Colon (tissue), 2 donors: ENCODE measurements around the gene CREB3L2.
"Not testable (repeated sequence)": the region's sequence is repeated elsewhere in the genome, so short reads cannot be mapped to it uniquely, and the experiment has no call there.

Experiments used
- FAIRE-seq: peaks from 2 replicates; lab custom pipeline; 2012; peaks lifted over from hg19 to GRCh38; lab: Jason Lieb, UNC
- donor health status: control.
- donor health status: control.

The CREB3L2 gene

DNA sequence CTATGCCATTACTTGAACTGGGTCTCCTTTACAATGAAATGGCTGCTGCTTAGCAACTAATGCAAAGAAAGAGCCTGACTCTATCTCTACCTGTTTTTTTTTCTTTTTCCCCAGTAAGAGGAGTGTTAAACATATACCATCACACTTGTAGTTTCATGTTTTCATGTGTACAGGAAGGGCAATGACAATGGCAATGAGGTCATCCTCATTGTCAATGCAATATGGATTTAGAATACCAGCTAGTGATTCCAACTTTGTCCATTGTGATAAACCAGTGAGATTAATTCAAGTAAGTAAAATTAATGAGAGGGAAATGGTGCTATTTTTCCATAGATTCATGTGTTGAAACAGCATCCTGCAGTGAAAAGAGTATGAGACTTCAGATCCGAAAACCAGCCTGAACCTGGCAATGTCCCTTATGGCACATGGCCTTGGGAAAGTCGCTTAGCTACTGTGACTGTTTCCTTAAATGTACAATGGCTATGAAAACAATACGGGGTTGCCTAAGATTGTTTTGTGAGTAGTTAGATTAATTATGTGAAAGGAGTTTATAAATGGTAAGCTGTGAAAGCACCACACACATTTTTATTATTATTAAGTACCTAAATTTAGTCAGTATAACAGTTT is 166.3 kb downstream of the CREB3L2 start:
- no peak for FAIRE-seq

DNA sequence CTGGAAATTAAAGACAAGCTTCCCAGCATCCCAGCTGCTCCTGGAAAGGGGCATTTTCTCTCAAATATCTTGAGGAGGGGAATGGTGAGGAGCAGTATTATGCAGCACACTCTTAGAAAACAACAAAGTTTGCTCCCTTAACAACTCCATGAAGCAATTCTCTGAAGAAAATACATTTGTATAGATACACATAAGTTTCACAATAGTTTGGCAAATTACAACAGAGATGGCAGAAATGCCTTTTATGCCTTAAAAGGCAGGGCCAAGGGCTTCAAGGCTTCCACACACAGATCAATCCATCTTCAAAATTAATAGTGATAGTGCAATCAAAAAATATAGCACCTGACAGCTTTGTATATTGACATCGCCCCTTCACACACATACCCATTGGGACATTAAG is 167.3 kb downstream of the CREB3L2 start:
- FAIRE-seq: no peak

DNA sequence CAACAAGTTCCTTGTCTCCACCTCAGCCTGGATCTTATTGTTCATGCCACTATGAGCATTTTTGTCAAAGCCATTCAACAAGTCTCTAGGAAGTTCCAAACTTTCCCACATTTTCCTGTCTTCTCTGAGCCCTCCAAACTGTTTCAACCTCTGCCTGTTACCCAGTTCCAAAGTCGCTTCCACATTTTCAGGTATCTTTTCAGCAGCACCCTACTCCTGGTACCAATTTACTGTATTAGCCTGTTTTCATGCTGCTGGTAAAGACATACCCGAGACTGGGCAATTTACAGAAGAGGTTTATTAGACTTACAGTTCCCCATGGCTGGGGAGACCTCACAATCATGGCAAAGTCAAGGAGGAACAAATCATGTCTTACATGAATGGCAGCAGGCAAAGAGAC is 168.9 kb downstream of the CREB3L2 start:
- FAIRE-seq: not testable (repeated sequence)

DNA sequence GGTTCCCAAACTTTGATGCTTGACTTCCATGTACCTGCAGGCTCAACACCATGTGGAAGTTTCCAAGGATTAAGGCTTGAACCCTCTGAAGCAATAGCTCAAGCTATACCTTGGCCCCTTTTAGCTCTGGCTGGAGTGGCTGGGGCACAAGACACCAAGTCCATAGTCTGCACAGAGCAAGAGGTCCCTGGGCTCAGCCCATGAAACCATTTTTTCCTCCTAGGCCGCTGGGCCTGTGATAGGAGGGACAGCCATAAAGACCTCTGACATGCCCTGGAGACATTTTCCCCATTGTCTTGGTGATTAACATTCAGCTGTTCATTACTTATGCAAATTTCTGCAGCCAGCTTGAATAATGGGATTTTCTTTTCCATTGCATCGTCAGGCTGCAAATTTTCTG is 169.5 kb downstream of the CREB3L2 start:
- no peak for FAIRE-seq

DNA sequence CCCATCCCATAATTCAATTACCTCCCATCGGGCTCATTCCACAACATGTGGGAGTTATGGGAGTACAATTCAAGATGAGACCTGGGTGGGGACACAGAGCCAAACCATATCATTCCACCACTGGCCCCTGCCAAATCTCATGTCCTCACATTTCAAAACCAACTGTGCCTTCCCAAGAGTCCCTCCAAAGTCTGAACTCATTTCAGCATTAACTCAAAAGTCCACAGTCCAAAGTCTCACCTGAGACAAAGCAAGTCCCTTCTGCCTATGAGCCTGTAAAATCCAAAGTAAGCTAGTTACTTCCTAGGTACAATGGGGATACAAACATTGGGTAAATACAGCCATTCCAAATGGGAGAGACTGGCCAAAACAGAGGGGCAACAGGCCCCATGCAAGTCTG is 170.3 kb downstream of the CREB3L2 start:
- FAIRE-seq: not testable (repeated sequence)

DNA sequence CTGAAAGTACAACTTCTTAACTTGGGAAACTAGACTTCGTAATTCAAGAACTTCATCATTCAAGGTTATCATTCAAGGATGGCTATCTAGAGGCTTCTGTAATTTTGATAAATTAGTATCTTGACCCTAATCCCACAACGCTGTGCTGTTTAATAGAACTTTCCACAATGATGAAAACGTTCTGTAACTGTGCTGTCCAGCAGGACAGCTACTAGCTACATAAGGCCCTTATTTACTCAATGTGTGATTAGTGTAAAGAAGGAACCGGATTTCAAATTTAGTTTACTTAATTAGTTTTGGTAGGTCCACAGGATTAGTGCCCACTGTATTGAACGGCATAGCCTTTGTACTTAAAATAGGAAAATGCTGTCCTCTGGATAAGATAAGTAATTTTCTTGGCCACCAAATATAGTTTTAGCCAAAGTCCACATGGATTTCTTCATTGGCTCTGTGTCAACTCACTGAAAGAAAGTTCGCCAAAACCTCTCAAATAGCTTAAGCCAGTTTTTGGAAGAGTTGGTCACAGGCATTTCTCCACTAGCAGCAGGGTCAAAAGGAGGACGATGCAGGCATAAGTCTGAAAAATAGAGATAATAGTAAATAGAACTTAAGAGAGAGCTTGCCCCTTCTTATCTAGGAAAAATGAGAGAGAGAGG is 172.4 kb downstream of the CREB3L2 start:
- no peak for FAIRE-seq

DNA sequence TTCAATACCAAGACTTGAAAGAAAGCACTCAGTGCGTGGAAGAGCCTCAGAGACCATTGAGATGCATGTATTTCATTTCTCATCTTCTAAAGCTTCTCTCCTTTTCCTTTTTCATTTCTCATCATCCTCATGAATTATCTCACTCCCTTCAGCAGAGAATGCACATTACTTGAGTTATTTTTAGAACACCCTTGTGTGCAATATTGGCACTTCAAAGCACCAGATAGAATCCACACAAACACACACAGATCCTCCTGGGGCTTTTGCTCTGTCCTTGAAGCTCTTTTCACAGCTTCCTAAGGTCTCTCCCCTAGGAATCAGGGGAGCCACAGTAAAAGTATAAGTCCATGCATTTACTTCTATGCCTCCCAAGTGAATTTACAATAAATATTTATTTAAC is 173.4 kb downstream of the CREB3L2 start:
- no peak for FAIRE-seq

DNA sequence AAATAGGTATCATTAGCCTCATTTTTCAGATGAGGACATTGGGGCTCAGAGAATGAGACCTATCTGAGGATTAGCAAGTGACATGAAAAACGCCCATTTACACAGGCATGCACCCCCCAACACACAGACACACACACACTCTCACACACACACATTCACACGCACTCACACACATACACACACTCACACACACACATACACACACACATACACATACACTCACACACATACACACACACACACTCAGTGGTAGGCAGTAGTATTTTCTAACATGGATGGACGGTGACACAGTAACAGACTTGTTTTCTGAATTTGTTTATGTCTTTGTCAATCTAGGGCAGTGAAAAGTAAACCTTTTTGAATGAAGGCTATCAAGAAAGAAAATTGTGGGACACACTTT is 176.4 kb downstream of the CREB3L2 start:
- no peak for FAIRE-seq
